Neural cell (in vitro differentiated cells): Measurements from ENCODE around the gene PPIF. TPM values are rescaled to one million over a fixed set of nuclear protein-coding genes. Genes with fewer than 3 reads are reported as not detected.

ENCODE experiments used
- H2AFZ ChIP-seq: fragments of 200-600, 300-800 bp; sonication (generic), shearing (Covaris generic); 2 replicates; pipeline ENCODE4 v1.6.0; 2014; ENCODE audit warnings: low read depth, mild to moderate bottlenecking, antibody characterized with exemption, low read length, moderate library complexity
- H3F3A ChIP-seq: fragments of 200-600 bp; shearing (Covaris generic); 2 replicates; pipeline ENCODE4 v1.6.1; 2016; ENCODE audit warnings: mild to moderate bottlenecking, moderate library complexity, mixed read lengths, antibody characterized with exemption, low read length; ENCODE audit not compliant: insufficient read depth, poor library complexity, severe bottlenecking
- H3K27ac ChIP-seq: fragments of 200-600, 300-800 bp; sonication (generic), shearing (Covaris generic); 2 replicates; pipeline ENCODE4 v1.5.1; 2014; ENCODE audit warnings: mild to moderate bottlenecking, low read length, moderate library complexity
- H3K27me3 ChIP-seq: fragments of 300-800, 200-600 bp; sonication (generic), shearing (Covaris generic); 2 replicates; pipeline ENCODE4 v1.6.0; 2014; ENCODE audit warnings: mild to moderate bottlenecking, low read depth, low read length, moderate library complexity; ENCODE audit not compliant: insufficient read depth
- H3K36me3 ChIP-seq: fragments of 300-800, 200-600 bp; sonication (generic), shearing (Covaris generic); 2 replicates; pipeline ENCODE4 v1.5.1; 2014; ENCODE audit warnings: mild to moderate bottlenecking, antibody characterized with exemption, low read length, moderate library complexity; ENCODE audit not compliant: insufficient read depth
- H3K4me2 ChIP-seq: fragments of 300-800, 200-600 bp; sonication (generic), shearing (Covaris generic); 2 replicates; pipeline ENCODE4 v1.6.0; 2014; ENCODE audit warnings: mild to moderate bottlenecking, low read length
- H3K4me3 ChIP-seq: fragments of 300-800, 200-600 bp; sonication (generic), shearing (Covaris generic); 2 replicates; pipeline ENCODE4 v1.5.1; 2014; ENCODE audit warnings: mild to moderate bottlenecking, low read length, moderate library complexity
- H3K79me2 ChIP-seq: fragments of 200-600 bp; shearing (Covaris generic); replicated peaks from 2 replicates; pipeline ENCODE4 v1.6.0; 2014; ENCODE audit warnings: mild to moderate bottlenecking, low read length, moderate library complexity; ENCODE audit not compliant: insufficient read depth
- H3K9ac ChIP-seq: fragments of 300-800, 200-600 bp; sonication (generic), shearing (Covaris generic); 2 replicates; pipeline ENCODE4 v1.6.1; 2016; ENCODE audit warnings: mild to moderate bottlenecking, low read length, mixed read lengths
- H3K9me2 ChIP-seq: fragments of 200-600 bp; shearing (Covaris generic); 2 replicates; pipeline ENCODE4 v1.6.1; 2016; ENCODE audit warnings: mild to moderate bottlenecking, low read length, mixed read lengths; ENCODE audit not compliant: insufficient read depth
- H3K9me3 ChIP-seq: fragments of 200-600, 300-800 bp; sonication (generic), shearing (Covaris generic); 2 replicates; pipeline ENCODE4 v1.6.1; 2016; ENCODE audit warnings: mild to moderate bottlenecking, mixed run types, low read length, moderate library complexity, mixed read lengths
- H4K20me1 ChIP-seq: fragments of 200-600 bp; shearing (Covaris generic); 2 replicates; pipeline ENCODE4 v1.6.1; 2016; ENCODE audit warnings: mild to moderate bottlenecking, mixed run types; ENCODE audit not compliant: insufficient read depth
- CTCF ChIP-seq: fragments of 450-650 bp; IDR thresholded peaks from 2 replicates; pipeline ENCODE4 v1.5.1; 2014; ENCODE audit warnings: antibody characterized with exemption, mild to moderate bottlenecking, moderate library complexity; ENCODE audit not compliant: poor library complexity, severe bottlenecking
- EP300 ChIP-seq: fragments of 450-650 bp; conservative IDR thresholded peaks from 2 replicates; pipeline ENCODE4 v1.6.1; 2014; ENCODE audit warnings: antibody characterized with exemption, mild to moderate bottlenecking, moderate library complexity; ENCODE audit not compliant: poor library complexity, severe bottlenecking
- EZH2 ChIP-seq: fragments of 200-600, 300-800 bp; shearing (Covaris generic), sonication (generic); IDR thresholded peaks from 2 replicates; pipeline ENCODE4 v1.6.1; 2014; ENCODE audit warnings: antibody characterized with exemption, low read length, borderline replicate concordance, mild to moderate bottlenecking; ENCODE audit not compliant: insufficient read depth, poor library complexity, severe bottlenecking
- MXI1 ChIP-seq: fragments of 450-650 bp; conservative IDR thresholded peaks from 2 replicates; pipeline ENCODE4 v1.6.1; 2014; ENCODE audit warnings: antibody characterized with exemption, mild to moderate bottlenecking; ENCODE audit not compliant: poor library complexity, severe bottlenecking
- POLR2AphosphoS5 ChIP-seq: IDR thresholded peaks from 2 replicates; pipeline ENCODE4 v1.6.1; 2012
- RAD21 ChIP-seq: fragments of 450-650 bp; conservative IDR thresholded peaks from 2 replicates; pipeline ENCODE4 v1.6.1; 2014; ENCODE audit warnings: antibody characterized with exemption, mild to moderate bottlenecking, moderate library complexity
- REST ChIP-seq: IDR thresholded peaks from 2 replicates; pipeline ENCODE4 v1.6.1; 2012; ENCODE audit warnings: borderline replicate concordance
- SMC3 ChIP-seq: fragments of 450-650 bp; conservative IDR thresholded peaks from 2 replicates; pipeline ENCODE4 v1.6.1; 2014; ENCODE audit warnings: antibody characterized with exemption, mild to moderate bottlenecking, moderate library complexity; ENCODE audit not compliant: poor library complexity
- polyA minus RNA-seq: library from RNA; depleted of rRNA, polyadenylated mRNA; stranded (reverse); fragments of >200 nt; gene quantifications from 2 replicates; pipeline ENCODE4 v1.2.3, GENCODE V29; 2014
- polyA plus RNA-seq: library from polyadenylated mRNA; depleted of rRNA; stranded (reverse); fragments of >200 nt; gene quantifications from 2 replicates; pipeline ENCODE4 v1.2.3, GENCODE V29; 2014

Gene PPIF
- polyA plus RNA-seq (13.6 and 15.4 TPM in 2 replicates), polyA minus RNA-seq (8.5 and 9.5 TPM in 2 replicates)

GRCh38 chr10:79347226-79347893, at the start of gene PPIF:
Gene PPIF (plus strand): TSS chr10:79347469. CDS start chr10:79347549, 80 bp downstream.
- Histone ChIP-seq H3K4me3 (peak within 1 kb of the TSS; percentile 73), H2AFZ (peak within 1 kb of the TSS; percentile 27), H3K9ac (peak within 1 kb of the TSS; percentile 69)

More at GRCh38 chr10:79347226-79347893, at the start of gene PPIF:
- H3K27ac ChIP-seq, result no peak within 1 kb of the TSS
- peak within 1 kb of the TSS; percentile 55 for H3K4me2 ChIP-seq
- H3F3A ChIP-seq, result no peaks in the 10 kb centered on the region
- no peaks in the 10 kb centered on the region for H4K20me1 ChIP-seq
- no peaks in the 10 kb centered on the region for H3K36me3 ChIP-seq
- H3K79me2 ChIP-seq, result no peaks in the 10 kb centered on the region
- H3K27me3 ChIP-seq, result no peaks in the 10 kb centered on the region
- no peak for TF ChIP-seq EZH2
- no peak for TF ChIP-seq REST
- TF ChIP-seq RAD21, result peak; percentile 70
- TF ChIP-seq EP300, result peak; percentile 32
- peak; percentile 73 for TF ChIP-seq SMC3
- peak; percentile 93 for TF ChIP-seq CTCF
- peak; percentile 76 for TF ChIP-seq MXI1
- peak; percentile 68 for TF ChIP-seq POLR2AphosphoS5
- no peaks in the 10 kb centered on the region for H3K9me2 ChIP-seq
- no peaks in the 10 kb centered on the region for H3K9me3 ChIP-seq
